Activated CD4-positive, alpha-beta T cell treated with anti-CD3 and anti-CD28 coated beads, Interleukin-2, amount 10 ng/mL, durations not matched to agents 7 days and 5 days (primary cell): ENCODE measurements around the gene ARHGAP6. TPM values are rescaled to one million over a fixed set of nuclear protein-coding genes. Genes with fewer than 3 reads are reported as not detected.
A peak's percentile ranks its signal among the peaks of the same experiment; 100 is the strongest.
"Not testable (repeated sequence)": the region's sequence is repeated elsewhere in the genome, so short reads cannot be mapped to it uniquely, and the experiment has no call there.

Experiments used
- CTCF ChIA-PET: fragments of 350-600 bp; sonication (Branson Sonifier 250); formaldehyde crosslinking; loops from one replicate; lab custom pipeline; 2021; ENCODE audit warnings: antibody characterized with exemption; lab: Charles Lee
- POLR2A ChIA-PET: fragments of 350-600 bp; sonication (Branson Sonifier 250); formaldehyde crosslinking; loops from one replicate; lab custom pipeline; 2021; ENCODE audit warnings: antibody characterized with exemption; lab: Charles Lee
- DNase-seq: peaks from one replicate; pipeline ENCODE4 v3.0.0-alpha.2; 2020
- H3K27ac Mint-ChIP-seq: one replicate; pipeline ENCODE4 v1.8.0; 2021; ENCODE audit warnings: mild to moderate bottlenecking, moderate library complexity, mixed read lengths
- H3K27me3 Mint-ChIP-seq: one replicate; pipeline ENCODE4 v1.8.0; 2021; ENCODE audit warnings: mixed read lengths
- H3K36me3 Mint-ChIP-seq: one replicate; pipeline ENCODE4 v1.8.0; 2021; ENCODE audit warnings: low read depth, mixed read lengths
- H3K4me1 Mint-ChIP-seq: one replicate; pipeline ENCODE4 v1.8.0; 2021; ENCODE audit warnings: mixed read lengths
- H3K4me3 Mint-ChIP-seq: one replicate; pipeline ENCODE4 v1.8.0; 2021; ENCODE audit warnings: mild to moderate bottlenecking, moderate library complexity, mixed read lengths
- H3K9me3 Mint-ChIP-seq: one replicate; pipeline ENCODE4 v1.8.0; 2021; ENCODE audit warnings: mixed read lengths
- total RNA-seq, 2 experiments: library from RNA; stranded (reverse); gene quantifications; one replicate each; pipeline ENCODE4 v1.2.3, GENCODE V29; 2021

ARHGAP6 gene
- total RNA-seq, 2 experiments from 2014 or later: not detected

- Mint-ChIP-seq H3K4me1 (no peaks in the 10 kb centered on the region), H3K27ac (no peak overlapping the region), H3K4me3 (no peak overlapping the region), H3K27me3 (no peaks in the 10 kb centered on the region), H3K36me3 (no peaks in the 10 kb centered on the region), H3K9me3 (no peaks in the 10 kb centered on the region)
- DNase-seq: no peak
- POLR2A ChIA-PET: no interaction called here
- CTCF ChIA-PET: no interaction called here
Observed at GRCh38 chrX:11580789-11581188, 84.9 kb downstream of the ARHGAP6 start.

- H3K27ac Mint-ChIP-seq: no peak overlapping the region
- H3K9me3 Mint-ChIP-seq: no peaks in the 10 kb centered on the region
- H3K4me3 Mint-ChIP-seq: no peak overlapping the region
- no peak for DNase-seq
- CTCF ChIA-PET: no interaction called here
- H3K36me3 Mint-ChIP-seq: no peaks in the 10 kb centered on the region
- POLR2A ChIA-PET: no interaction called here
- H3K4me1 Mint-ChIP-seq: no peaks in the 10 kb centered on the region
- no peaks in the 10 kb centered on the region for H3K27me3 Mint-ChIP-seq
Observed at GRCh38 chrX:11579636-11580600, 85.8 kb downstream of the ARHGAP6 start.

- H3K27me3 Mint-ChIP-seq: not testable (repeated sequence)
Observed at GRCh38 chrX:11578301-11578700, 87.4 kb downstream of the ARHGAP6 start.

GRCh38 chrX:11577603-11578002 is 88.1 kb downstream of the ARHGAP6 start:
- Mint-ChIP-seq H3K4me3 (no peak overlapping the region), H3K27ac (no peak overlapping the region), H3K9me3 (no peaks in the 10 kb centered on the region), H3K4me1 (no peaks in the 10 kb centered on the region), H3K27me3 (no peaks in the 10 kb centered on the region), H3K36me3 (no peaks in the 10 kb centered on the region)
- ChIA-PET CTCF (no interaction called here), POLR2A (no interaction called here)
- DNase-seq: no peak

More at GRCh38 chrX:11578301-11578700, 87.4 kb downstream of the ARHGAP6 start:
- POLR2A ChIA-PET, CTCF ChIA-PET, H3K27ac Mint-ChIP-seq, H3K9me3 Mint-ChIP-seq, DNase-seq, H3K4me3 Mint-ChIP-seq, H3K36me3 Mint-ChIP-seq, H3K4me1 Mint-ChIP-seq: not testable (repeated sequence)

- DNase-seq: no peak
- Mint-ChIP-seq H3K27me3 (no peaks in the 10 kb centered on the region), H3K4me1 (no peaks in the 10 kb centered on the region), H3K36me3 (no peaks in the 10 kb centered on the region), H3K27ac (no peak overlapping the region), H3K4me3 (no peak overlapping the region), H3K9me3 (no peaks in the 10 kb centered on the region)
- ChIA-PET CTCF (no interaction called here), POLR2A (no interaction called here)
Observed at GRCh38 chrX:11575332-11575731, 90.4 kb downstream of the ARHGAP6 start.

GRCh38 chrX:11567528-11568220 is 98.0 kb downstream of the ARHGAP6 start:
- ChIA-PET POLR2A (no interaction called here), CTCF (no interaction called here)
- Mint-ChIP-seq H3K27me3 (no peaks in the 10 kb centered on the region), H3K4me1 (no peaks in the 10 kb centered on the region), H3K4me3 (no peak overlapping the region), H3K27ac (no peak overlapping the region), H3K9me3 (no peaks in the 10 kb centered on the region), H3K36me3 (no peaks in the 10 kb centered on the region)
- no peak for DNase-seq

- no peak overlapping the region for H3K4me3 Mint-ChIP-seq
- H3K27ac Mint-ChIP-seq: no peak overlapping the region
- no peaks in the 10 kb centered on the region for H3K27me3 Mint-ChIP-seq
- no peaks in the 10 kb centered on the region for H3K9me3 Mint-ChIP-seq
- ChIA-PET CTCF (no interaction called here), POLR2A (no interaction called here)
- no peak for DNase-seq
- no peaks in the 10 kb centered on the region for H3K36me3 Mint-ChIP-seq
- no peaks in the 10 kb centered on the region for H3K4me1 Mint-ChIP-seq
Observed at GRCh38 chrX:11566789-11567188, 98.9 kb downstream of the ARHGAP6 start.

GRCh38 chrX:11566173-11566572 is 99.5 kb downstream of the ARHGAP6 start:
- no peak overlapping the region for H3K4me3 Mint-ChIP-seq
- H3K36me3 Mint-ChIP-seq: no peaks in the 10 kb centered on the region
- POLR2A ChIA-PET: no interaction called here
- no peaks in the 10 kb centered on the region for H3K27me3 Mint-ChIP-seq
- DNase-seq: no peak
- H3K27ac Mint-ChIP-seq: no peak overlapping the region
- no peaks in the 10 kb centered on the region for H3K4me1 Mint-ChIP-seq
- no peaks in the 10 kb centered on the region for H3K9me3 Mint-ChIP-seq
- CTCF ChIA-PET: no interaction called here

GRCh38 chrX:11564546-11564945 is 101.2 kb downstream of the ARHGAP6 start:
- CTCF ChIA-PET: no interaction called here
- POLR2A ChIA-PET: no interaction called here
- H3K27me3 Mint-ChIP-seq: no peaks in the 10 kb centered on the region
- H3K9me3 Mint-ChIP-seq: no peaks in the 10 kb centered on the region
- no peak overlapping the region for H3K27ac Mint-ChIP-seq
- no peaks in the 10 kb centered on the region for H3K4me1 Mint-ChIP-seq
- no peak overlapping the region for H3K4me3 Mint-ChIP-seq
- no peaks in the 10 kb centered on the region for H3K36me3 Mint-ChIP-seq
- no peak for DNase-seq

- H3K36me3 Mint-ChIP-seq: no peaks in the 10 kb centered on the region
- no peaks in the 10 kb centered on the region for H3K4me1 Mint-ChIP-seq
- no peaks in the 10 kb centered on the region for H3K27me3 Mint-ChIP-seq
- H3K27ac Mint-ChIP-seq: no peak overlapping the region
- CTCF ChIA-PET: no interaction called here
- no peaks in the 10 kb centered on the region for H3K9me3 Mint-ChIP-seq
- no peak for DNase-seq
- POLR2A ChIA-PET: no interaction called here
- no peak overlapping the region for H3K4me3 Mint-ChIP-seq
Observed at GRCh38 chrX:11562570-11562969, 103.2 kb downstream of the ARHGAP6 start.

- H3K9me3 Mint-ChIP-seq: no peaks in the 10 kb centered on the region
- no peak overlapping the region for H3K4me3 Mint-ChIP-seq
- DNase-seq: peak; percentile 44
- no peaks in the 10 kb centered on the region for H3K36me3 Mint-ChIP-seq
- H3K4me1 Mint-ChIP-seq: no peaks in the 10 kb centered on the region
- POLR2A ChIA-PET: no interaction called here
- no peak overlapping the region for H3K27ac Mint-ChIP-seq
- CTCF ChIA-PET: interaction anchor here (0.8 kb wide), 1 partner anchor 11 kb away, joined by 3 read pairs; no protein-coding TSS in a partner anchor
- H3K27me3 Mint-ChIP-seq: peaks cover 4% of the 10 kb centered on the region
Observed at GRCh38 chrX:11558972-11559371, 106.7 kb downstream of the ARHGAP6 start.

- no peaks in the 10 kb centered on the region for H3K36me3 Mint-ChIP-seq
- no peak overlapping the region for H3K4me3 Mint-ChIP-seq
- H3K27ac Mint-ChIP-seq: no peak overlapping the region
- H3K9me3 Mint-ChIP-seq: no peaks in the 10 kb centered on the region
- no peak for DNase-seq
- CTCF ChIA-PET: interaction anchor here (0.7 kb wide), 1 partner anchor 1691 kb away, joined by 4 read pairs; no protein-coding TSS in a partner anchor
- H3K27me3 Mint-ChIP-seq: peaks cover 11% of the 10 kb centered on the region
- H3K4me1 Mint-ChIP-seq: no peaks in the 10 kb centered on the region
- POLR2A ChIA-PET: no interaction called here
Observed at GRCh38 chrX:11557120-11557519, 108.6 kb downstream of the ARHGAP6 start.

GRCh38 chrX:11555759-11556158 is 110.0 kb downstream of the ARHGAP6 start:
- Mint-ChIP-seq H3K36me3 (no peaks in the 10 kb centered on the region), H3K4me1 (no peaks in the 10 kb centered on the region), H3K9me3 (no peaks in the 10 kb centered on the region), H3K4me3 (no peak overlapping the region), H3K27ac (no peak overlapping the region), H3K27me3 (peaks cover 12% of the 10 kb centered on the region)
- POLR2A ChIA-PET: no interaction called here
- CTCF ChIA-PET: no interaction called here
- no peak for DNase-seq
